Muscle of leg (tissue), 11 donors: ENCODE measurements around the gene CTRL. TPM values are rescaled to one million over a fixed set of nuclear protein-coding genes. Genes with fewer than 3 reads are reported as not detected.
A peak's percentile ranks its signal among the peaks of the same experiment; 100 is the strongest.

ENCODE experiments used
- DNase-seq: peaks from one replicate; pipeline ENCODE4 v3.0.0; 2013
- H3K27ac ChIP-seq: one replicate; pipeline ENCODE4 v1.5.1; 2013; ENCODE audit warnings: mild to moderate bottlenecking, low read length, control low read depth
- H3K27me3 ChIP-seq: one replicate; pipeline ENCODE4 v1.6.1; 2013; ENCODE audit warnings: low read length; ENCODE audit not compliant: control insufficient read depth, insufficient read depth
- H3K36me3 ChIP-seq: one replicate; pipeline ENCODE4 v1.6.1; 2013; ENCODE audit warnings: low read length; ENCODE audit not compliant: control insufficient read depth, insufficient read depth
- H3K4me1 ChIP-seq: one replicate; pipeline ENCODE4 v1.6.1; 2013; ENCODE audit warnings: low read length; ENCODE audit not compliant: control insufficient read depth, insufficient read depth
- H3K4me3 ChIP-seq: one replicate; pipeline ENCODE4 v1.5.1; 2013; ENCODE audit warnings: low read length, control low read depth
- H3K9me3 ChIP-seq: replicated peaks from 2 replicates; pipeline ENCODE4 v1.6.1; 2013; ENCODE audit warnings: low read depth, low read length; ENCODE audit not compliant: control insufficient read depth
- WGBS: methylation state at CpG from one replicate; pipeline ENCODE4 v1.1.5; 2013; ENCODE audit warnings: missing lambda C conversion rate; ENCODE audit not compliant: insufficient coverage; 5-methylcytosine and 5-hydroxymethylcytosine counted together
- polyA plus RNA-seq, 8 donors: library from polyadenylated mRNA; unstranded; fragments of 120-200 nt; gene quantifications; one replicate each; pipeline versions ENCODE4 v1.2.1 to v1.2.3, GENCODE V29; 2013; ENCODE audit warnings: inconsistent platforms in 1 of 8, low replicate concordance in 1 of 8; ENCODE audit not compliant: insufficient read length in 8 of 8, insufficient read depth in 1 of 8
- total RNA-seq: library from RNA; stranded (reverse); fragments of 120-200 nt; gene quantifications from one replicate; pipeline ENCODE4 v1.2.4, GENCODE V29; 2013

CTRL gene
- total and polyA plus RNA-seq, 9 donors: 0.66 to 5.2 (median 3.6) TPM

DNA sequence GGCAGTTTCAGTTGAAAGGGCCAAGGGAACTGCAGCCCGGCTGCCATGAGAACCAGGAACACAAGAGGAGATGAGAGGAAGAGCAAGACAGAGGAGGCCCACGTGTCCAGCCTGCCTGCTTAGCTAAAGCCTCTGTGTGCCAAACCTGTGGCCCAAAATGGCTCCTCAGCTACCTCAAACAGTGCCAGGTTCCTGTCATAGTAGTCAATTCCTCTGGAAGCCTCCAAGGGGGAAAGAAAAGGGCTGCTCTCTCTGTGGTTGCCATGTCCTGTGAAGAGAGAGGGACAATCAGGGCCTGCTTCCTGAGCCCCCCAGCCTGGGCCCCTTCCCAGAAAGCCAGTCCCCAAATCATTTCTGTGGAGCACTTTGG is 31.6 kb upstream of the CTRL start:
- no peak overlapping the region for H3K4me3 ChIP-seq
- peaks cover 73% of the 10 kb centered on the region for H3K4me1 ChIP-seq
- H3K36me3 ChIP-seq: peaks cover 74% of the 10 kb centered on the region
- no peaks in the 10 kb centered on the region for H3K27me3 ChIP-seq
- 100% methylated on average over 1 of the region's 2 CpGs for WGBS
- H3K27ac ChIP-seq: no peak overlapping the region
- H3K9me3 ChIP-seq: no peaks in the 10 kb centered on the region
- DNase-seq: no peak

DNA sequence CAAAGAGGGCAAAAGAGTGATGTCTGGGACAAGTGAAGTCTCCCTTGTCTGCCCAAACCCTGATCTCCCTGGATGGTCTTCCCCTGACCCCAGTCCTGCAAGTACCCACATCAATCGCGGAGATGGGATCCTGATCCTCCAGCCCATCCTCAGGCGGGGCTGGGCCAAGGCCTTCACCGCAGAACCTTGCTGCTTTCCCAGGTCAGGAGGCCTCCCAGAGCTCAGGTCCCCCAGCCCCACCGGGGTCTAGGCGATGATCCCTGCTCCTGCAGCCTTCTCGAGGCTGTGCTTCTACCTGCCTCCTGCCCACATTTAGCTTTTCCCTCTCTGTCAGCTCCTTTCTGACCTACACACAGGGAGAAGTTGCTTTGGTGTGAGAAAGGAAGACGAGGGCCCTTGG is 30.5 kb upstream of the CTRL start:
- Histone ChIP-seq H3K4me1 (peaks cover 68% of the 10 kb centered on the region), H3K36me3 (peaks cover 85% of the 10 kb centered on the region), H3K27ac (no peak overlapping the region), H3K4me3 (no peak overlapping the region), H3K27me3 (no peaks in the 10 kb centered on the region), H3K9me3 (no peaks in the 10 kb centered on the region)
- WGBS: 96% methylated on average over 7 of the region's 8 CpGs
- no peak for DNase-seq

DNA sequence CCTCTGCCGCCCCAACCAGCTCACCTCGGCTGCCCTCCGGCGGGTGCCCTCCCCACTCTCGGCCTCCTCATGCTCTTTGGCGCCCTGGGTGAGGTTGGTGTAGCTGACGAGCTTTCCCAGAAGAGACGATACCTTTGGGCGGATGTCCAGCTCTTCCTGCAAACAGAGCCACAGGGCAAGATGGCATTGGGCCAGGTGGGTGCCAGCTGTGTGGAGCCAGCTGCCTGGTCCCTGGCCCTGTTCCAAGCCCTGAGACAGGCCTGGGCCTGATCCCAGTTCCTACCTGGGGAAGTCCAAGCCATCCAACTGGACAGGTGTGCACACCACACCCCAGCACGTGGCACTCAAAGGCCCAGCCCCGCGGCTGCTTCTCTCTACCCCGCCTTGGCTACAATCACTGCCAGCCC is 29.9 kb upstream of the CTRL start:
- peaks cover 83% of the 10 kb centered on the region for H3K36me3 ChIP-seq
- no peak for DNase-seq
- no peak overlapping the region for H3K27ac ChIP-seq

DNA sequence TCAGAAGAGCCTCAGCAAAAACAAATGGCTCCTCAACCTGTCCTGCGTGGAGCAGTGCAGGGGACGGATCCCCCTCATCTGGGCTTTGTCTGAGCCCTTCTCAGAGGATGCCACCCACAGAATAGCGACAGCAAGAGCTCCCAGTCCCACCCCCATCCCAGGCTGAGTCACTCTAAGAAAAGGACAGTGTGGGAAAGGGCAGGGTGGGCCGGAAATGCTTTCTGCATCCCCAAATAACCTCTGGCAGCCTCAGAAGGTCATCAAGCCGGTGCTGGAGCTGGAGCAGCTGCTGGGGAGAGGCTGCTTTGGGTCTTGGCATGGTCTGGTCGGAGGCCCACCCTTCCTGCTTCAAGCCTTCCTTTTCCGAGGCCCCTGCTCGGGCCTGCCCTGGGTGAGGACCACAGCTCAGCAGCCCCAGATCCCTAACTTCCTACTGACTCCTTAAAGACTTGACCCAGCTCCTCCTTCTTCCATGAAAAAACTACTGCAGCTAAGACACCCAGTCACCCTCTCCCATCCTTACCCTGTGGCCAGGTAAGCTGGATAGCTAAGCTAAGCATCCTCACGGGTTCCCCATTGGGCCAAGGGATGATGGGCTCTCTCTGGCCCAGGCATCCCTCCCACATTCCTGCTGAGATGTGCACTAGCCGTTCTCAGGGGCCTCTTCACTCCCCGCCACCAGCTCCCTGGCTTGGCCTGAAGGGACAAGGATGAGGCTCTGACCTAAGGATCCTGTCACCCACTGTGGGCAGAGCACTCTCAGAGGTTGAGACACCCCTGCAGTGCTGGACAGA is 28.1 kb upstream of the CTRL start:
- 57% methylated on average over 7 of the region's 11 CpGs for WGBS
- Histone ChIP-seq H3K9me3 (no peaks in the 10 kb centered on the region), H3K4me1 (peaks cover 52% of the 10 kb centered on the region), H3K27ac (no peak overlapping the region), H3K4me3 (no peak overlapping the region), H3K36me3 (peaks cover 78% of the 10 kb centered on the region), H3K27me3 (no peaks in the 10 kb centered on the region)
- DNase-seq: peak; percentile 65

More for the DNA sequence above, 29.9 kb upstream of the CTRL start:
- Histone ChIP-seq H3K4me1 (peaks cover 63% of the 10 kb centered on the region), H3K9me3 (no peaks in the 10 kb centered on the region), H3K4me3 (no peak overlapping the region), H3K27me3 (no peaks in the 10 kb centered on the region)
- WGBS: 80% methylated on average over 11 of the region's 13 CpGs

DNA sequence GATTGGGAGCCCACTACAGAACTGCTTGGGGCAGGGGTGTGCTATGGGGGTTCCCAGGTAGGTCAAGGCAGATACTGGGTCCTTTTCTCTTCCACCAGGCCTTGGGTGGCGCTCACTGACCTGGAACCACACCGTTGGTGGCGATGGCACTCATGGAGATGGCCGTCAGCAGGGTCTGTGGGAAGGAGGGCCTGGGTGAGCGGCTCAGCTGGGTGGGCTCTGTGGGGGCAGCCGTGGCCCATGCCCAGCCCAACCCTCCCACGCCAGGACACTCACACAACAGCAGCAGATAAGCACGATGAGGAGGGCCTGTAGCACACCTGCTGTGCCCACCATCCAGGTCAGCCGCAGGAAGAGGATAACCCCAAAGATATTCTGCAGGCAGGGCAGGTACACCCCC is 26.0 kb upstream of the CTRL start:
- H3K27ac ChIP-seq: no peak overlapping the region
- H3K4me1 ChIP-seq: peaks cover 32% of the 10 kb centered on the region
- peaks cover 71% of the 10 kb centered on the region for H3K36me3 ChIP-seq
- H3K9me3 ChIP-seq: no peaks in the 10 kb centered on the region
- H3K27me3 ChIP-seq: no peaks in the 10 kb centered on the region
- no peak overlapping the region for H3K4me3 ChIP-seq
- peak; percentile 0 for DNase-seq
- 96% methylated on average over 7 of the region's 9 CpGs for WGBS

DNA sequence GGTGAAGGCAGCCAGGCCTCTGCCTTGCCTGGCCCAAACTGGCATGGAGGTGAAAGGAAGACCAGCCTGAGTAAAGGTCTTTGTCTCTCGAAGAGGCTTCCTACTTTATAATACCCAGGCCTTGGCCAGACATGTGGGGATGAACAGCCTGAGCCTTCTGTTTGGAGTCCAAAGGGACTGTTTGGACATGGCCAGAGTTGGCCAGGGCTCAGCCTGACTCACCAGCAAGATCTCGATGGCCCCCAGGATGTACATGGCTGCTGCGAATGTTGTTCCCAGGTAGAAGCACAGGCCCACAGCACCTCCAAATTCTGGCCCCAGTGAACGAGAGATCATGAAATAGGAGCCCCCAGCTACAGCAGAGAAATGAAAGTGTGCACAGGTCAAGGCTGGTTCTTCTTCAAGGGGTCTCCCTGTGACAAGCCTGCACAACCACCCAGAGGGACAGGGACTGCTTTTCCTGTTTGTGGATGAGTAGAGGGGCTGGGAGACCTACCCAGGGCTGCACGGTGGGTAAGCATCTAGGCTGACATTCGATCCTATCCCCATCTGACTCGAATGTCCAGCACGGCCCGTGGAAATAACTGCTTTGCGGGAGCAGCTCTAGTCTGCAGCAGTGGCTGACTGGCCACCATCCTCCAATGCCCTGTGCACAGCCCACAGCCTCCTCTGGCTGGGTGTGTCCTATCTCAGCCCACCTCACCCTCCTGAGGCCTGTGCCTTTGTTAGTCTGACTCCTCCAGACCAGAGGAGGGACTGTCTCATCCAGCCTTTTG is 22.9 kb upstream of the CTRL start:
- no peak overlapping the region for H3K27ac ChIP-seq
- H3K36me3 ChIP-seq: peaks cover 69% of the 10 kb centered on the region
- no peaks in the 10 kb centered on the region for H3K9me3 ChIP-seq
- no peaks in the 10 kb centered on the region for H3K27me3 ChIP-seq
- 72% methylated on average over 9 of the region's 10 CpGs for WGBS
- peak; percentile 0 for DNase-seq
- H3K4me3 ChIP-seq: no peak overlapping the region
- H3K4me1 ChIP-seq: peaks cover 23% of the 10 kb centered on the region

DNA sequence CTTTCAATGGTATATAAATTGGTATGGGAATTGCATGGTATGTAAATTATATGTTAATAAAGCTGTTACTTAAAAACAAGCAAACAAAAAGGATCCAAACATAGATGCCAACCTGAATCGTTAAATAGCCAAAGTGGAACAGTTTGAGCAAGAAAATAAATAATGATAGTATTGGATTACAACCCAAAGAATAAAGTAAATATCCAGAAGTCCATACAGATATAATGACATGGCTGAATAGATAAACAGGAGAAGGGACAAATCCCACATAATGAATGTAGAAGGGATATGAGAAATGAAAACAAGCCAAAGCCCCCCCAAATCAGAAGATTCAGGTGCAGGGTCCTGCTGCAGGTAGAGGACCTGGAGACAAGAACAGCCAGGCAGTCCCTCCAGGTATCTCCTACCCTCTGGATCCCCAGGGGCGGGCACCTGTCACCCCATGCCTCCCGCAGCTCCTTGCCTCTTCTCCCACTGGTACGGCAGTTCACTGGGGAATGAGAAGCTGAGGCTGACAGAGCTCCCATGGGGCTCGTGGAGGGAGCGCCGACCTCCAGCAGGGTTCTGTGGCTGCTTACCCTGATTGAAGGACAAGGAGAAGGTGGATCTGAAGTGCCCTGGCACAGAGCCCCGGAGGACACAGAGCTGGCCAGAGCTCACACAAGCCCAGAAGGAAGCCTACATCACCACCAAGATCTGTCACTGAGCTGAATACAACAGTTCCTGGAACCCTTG is 22.1 kb upstream of the CTRL start:
- H3K4me1 ChIP-seq: peaks cover 17% of the 10 kb centered on the region
- H3K9me3 ChIP-seq: no peaks in the 10 kb centered on the region
- H3K36me3 ChIP-seq: peaks cover 68% of the 10 kb centered on the region
- no peaks in the 10 kb centered on the region for H3K27me3 ChIP-seq
- DNase-seq: peak; percentile 5
- no peak overlapping the region for H3K27ac ChIP-seq
- WGBS: 93% methylated on average over 7 of the region's 8 CpGs
- H3K4me3 ChIP-seq: no peak overlapping the region

DNA sequence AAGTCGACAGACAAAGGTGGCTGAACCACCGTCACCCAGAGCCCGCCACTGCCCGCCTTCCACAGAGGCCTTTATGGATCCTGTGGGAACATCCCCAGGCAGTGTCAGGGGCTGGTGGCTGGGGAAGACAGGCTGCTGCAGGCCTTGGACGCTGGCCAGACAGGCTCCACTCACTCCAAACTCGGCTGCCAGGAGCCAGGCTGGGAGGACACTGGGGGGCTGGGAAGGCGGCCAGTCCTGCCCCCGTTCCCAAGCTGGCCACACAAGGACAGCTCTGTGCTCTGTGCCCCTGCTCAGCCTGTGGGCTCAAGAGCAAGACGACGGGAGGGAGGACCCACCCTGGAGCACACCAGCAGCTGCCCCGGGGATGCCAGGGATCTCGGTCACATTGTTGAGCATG is 19.8 kb upstream of the CTRL start:
- H3K27ac ChIP-seq: no peak overlapping the region
- 62% methylated on average over 12 of the region's 12 CpGs for WGBS
- H3K4me1 ChIP-seq: peaks cover 17% of the 10 kb centered on the region
- peak; percentile 64 for DNase-seq
- peaks cover 75% of the 10 kb centered on the region for H3K36me3 ChIP-seq
- no peaks in the 10 kb centered on the region for H3K27me3 ChIP-seq
- H3K9me3 ChIP-seq: no peaks in the 10 kb centered on the region
- no peak overlapping the region for H3K4me3 ChIP-seq

DNA sequence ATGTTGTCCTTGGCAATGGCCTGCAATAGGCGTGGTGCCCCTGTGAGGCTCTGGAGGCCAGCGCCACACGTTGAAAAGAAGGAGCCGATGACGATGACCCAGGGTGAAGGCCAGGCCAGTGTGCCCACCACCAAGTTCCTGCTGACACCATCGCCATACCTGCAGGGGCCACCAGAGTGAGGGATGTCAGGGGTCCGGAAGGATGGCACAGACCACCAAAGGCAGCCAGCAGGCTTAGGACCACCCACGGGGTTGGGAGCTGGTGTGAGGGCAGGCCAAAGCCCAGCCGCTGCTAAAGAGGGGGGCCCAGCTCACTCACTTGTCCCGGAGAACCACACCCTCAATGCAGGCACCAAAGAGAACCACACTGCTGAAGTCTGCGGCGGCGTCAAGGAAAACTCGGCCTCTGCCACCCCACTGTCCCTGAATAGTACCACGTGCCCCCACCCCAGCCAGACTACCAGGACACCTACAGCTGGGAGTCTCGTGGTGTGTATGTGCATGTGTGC is 18.7 kb upstream of the CTRL start:
- DNase-seq: no peak
- Histone ChIP-seq H3K9me3 (no peaks in the 10 kb centered on the region), H3K36me3 (peaks cover 85% of the 10 kb centered on the region), H3K27ac (no peak overlapping the region), H3K27me3 (no peaks in the 10 kb centered on the region), H3K4me1 (peaks cover 19% of the 10 kb centered on the region), H3K4me3 (no peak overlapping the region)
- 84% methylated on average over 7 of the region's 16 CpGs for WGBS

DNA sequence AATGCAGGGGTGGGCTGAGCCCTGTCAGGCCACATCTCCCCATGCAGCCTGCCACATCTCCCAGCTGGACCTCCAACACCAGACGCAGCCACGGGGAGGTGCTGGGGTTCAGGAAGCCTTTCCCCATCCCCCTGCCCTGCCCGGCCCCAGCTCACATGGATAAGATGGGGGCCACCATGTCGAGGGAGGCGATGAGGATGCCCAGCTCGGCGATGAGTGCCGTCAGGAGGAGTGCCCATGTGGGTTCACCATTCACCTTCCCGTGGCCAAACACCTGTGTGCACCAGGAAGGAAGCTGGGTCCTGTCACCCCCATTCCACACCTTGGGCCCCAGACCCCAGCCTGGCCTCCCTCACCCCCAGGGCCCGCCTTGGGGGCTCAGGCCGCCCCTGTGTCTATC is 18.0 kb upstream of the CTRL start:
- Histone ChIP-seq H3K4me3 (no peak overlapping the region), H3K27me3 (no peaks in the 10 kb centered on the region), H3K4me1 (peaks cover 26% of the 10 kb centered on the region), H3K36me3 (peaks cover 85% of the 10 kb centered on the region), H3K27ac (no peak overlapping the region), H3K9me3 (no peaks in the 10 kb centered on the region)
- 91% methylated on average over 9 of the region's 11 CpGs for WGBS
- DNase-seq: no peak
